HG02571 (cell line): Measurements from ENCODE around the gene COPA.

Experiments used
- ATAC-seq: cut with Tn5 transposase; IDR thresholded peaks from one replicate; pipeline ENCODE4 v1.9.1; 2021; ENCODE audit warnings: mild to moderate bottlenecking, moderate library complexity; ENCODE audit not compliant: unreplicated experiment

COPA gene

DNA sequence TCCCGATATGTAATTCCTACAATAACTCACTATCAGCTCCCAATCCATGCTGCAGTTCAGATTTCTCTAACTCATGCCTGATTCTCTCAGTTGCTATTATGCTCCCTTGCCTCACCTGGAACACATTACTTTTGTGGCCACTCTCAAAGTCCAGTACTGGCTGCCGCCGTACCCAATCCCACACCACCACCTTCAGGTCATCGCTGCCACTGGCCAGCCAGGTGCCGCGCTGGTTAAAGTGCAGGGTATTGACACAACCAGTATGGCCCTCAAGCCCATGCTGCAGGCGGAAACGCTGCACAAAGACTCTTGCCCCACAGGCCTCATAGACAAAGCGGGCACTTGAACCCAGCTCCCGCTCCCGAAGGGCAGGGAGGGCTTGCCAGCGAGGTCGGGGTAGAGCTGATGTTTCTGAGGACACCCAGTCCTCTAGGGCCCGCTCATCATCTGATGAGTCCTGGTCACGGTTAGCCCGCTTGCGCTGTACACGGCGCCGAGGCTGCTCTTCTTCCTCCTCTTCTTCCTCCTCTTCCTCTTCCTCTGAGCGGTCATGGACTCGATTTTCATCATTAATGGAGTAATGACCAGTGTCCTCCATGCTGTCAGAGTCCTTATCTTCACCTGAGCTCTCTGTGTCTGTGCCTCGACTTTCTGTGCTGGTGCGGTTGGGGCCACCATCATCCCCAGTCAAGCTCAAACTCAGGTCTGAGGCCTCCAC is 103.3 kb downstream of the COPA start:
- no peak for ATAC-seq
